ENCODE data around the gene CD24. TPM values are rescaled to one million over a fixed set of nuclear protein-coding genes. Genes with fewer than 3 reads are reported as not detected.

The CD24 gene
- total RNA-seq, 1 donor from 2014 or later, result 49.4 TPM

DNA sequence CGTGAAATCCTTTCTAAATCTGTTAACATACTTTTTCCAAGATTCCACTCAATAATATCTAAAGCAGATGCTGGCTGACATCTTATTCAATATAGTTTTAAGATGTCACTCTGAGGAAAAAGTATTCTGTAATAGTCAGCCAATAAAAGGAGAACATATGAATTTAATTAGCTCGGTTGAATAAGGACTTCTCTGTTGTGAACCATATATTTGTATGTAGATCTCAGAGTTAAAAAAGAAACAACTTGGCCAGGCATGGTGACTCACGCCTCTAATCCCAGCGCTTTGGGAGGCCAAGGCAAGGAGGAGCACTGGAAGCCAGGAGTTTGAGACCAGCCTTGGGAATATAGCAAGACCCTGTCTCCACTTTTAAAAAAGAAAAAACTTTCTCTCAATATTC is 7.4 kb upstream of the CD24 start:
- no peaks in the 10 kb centered on the region for H3K36me3 Mint-ChIP-seq (ENCODE audit: low read depth)
- ATAC-seq (ENCODE audit: low read depth) (no peak), DNase-seq (no peak)
- H3K27me3 Mint-ChIP-seq, result no peaks in the 10 kb centered on the region
- H3K4me1 Mint-ChIP-seq, result peaks cover 10% of the 10 kb centered on the region
- H3K9me3 Mint-ChIP-seq, result no peaks in the 10 kb centered on the region
- no peak overlapping the region for H3K4me3 Mint-ChIP-seq
- ChIA-PET CTCF (interaction anchor here (1.5 to 4.0 kb wide), 2 partner anchors 372 to 415 kb away, joined by 3 to 95 read pairs; no protein-coding TSS in a partner anchor), POLR2A (no interaction called here)
- TF ChIP-seq, protein P1, sequence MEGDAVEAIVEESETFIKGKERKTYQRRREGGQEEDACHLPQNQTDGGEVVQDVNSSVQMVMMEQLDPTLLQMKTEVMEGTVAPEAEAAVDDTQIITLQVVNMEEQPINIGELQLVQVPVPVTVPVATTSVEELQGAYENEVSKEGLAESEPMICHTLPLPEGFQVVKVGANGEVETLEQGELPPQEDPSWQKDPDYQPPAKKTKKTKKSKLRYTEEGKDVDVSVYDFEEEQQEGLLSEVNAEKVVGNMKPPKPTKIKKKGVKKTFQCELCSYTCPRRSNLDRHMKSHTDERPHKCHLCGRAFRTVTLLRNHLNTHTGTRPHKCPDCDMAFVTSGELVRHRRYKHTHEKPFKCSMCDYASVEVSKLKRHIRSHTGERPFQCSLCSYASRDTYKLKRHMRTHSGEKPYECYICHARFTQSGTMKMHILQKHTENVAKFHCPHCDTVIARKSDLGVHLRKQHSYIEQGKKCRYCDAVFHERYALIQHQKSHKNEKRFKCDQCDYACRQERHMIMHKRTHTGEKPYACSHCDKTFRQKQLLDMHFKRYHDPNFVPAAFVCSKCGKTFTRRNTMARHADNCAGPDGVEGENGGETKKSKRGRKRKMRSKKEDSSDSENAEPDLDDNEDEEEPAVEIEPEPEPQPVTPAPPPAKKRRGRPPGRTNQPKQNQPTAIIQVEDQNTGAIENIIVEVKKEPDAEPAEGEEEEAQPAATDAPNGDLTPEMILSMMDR (IDR thresholded peaks at IDR 0.05), result no peak
- intact Hi-C loops (cut with micrococcal nuclease), result no loop called here
- H3K27ac Mint-ChIP-seq, result no peak overlapping the region

DNA sequence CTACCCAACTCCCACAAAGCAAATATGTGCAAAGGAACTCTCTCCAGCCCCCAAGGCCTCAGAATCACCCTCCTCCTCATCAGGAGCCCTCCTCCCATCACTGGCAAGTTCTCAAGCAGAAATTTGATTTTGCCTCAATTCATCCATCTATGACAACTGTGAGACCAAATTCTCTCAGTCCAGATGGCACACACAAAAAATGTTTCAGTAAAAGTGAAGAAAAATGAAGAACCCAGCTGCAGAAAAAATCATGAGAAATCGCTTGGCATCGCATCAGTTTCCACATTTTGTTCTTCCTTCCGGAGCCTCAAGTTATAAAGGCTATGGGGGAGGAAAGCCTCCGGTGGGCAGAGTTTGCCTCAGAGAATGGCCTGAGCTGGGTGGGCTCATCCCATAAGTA is 6.4 kb upstream of the CD24 start:
- TF ChIP-seq, protein P1 (IDR thresholded peaks at IDR 0.05), result no peak
- Mint-ChIP-seq H3K4me3 (no peak overlapping the region), H3K27ac (no peak overlapping the region), H3K9me3 (no peaks in the 10 kb centered on the region), H3K36me3 (ENCODE audit: low read depth) (no peaks in the 10 kb centered on the region), H3K27me3 (no peaks in the 10 kb centered on the region), H3K4me1 (peaks cover 16% of the 10 kb centered on the region)
- ATAC-seq (ENCODE audit: low read depth), result no peak
- no peak for DNase-seq
- ChIA-PET POLR2A (no interaction called here), CTCF (interaction anchor here (1.5 to 4.0 kb wide), 3 partner anchors 371 to 414 kb away, joined by 3 to 95 read pairs (median 13); no protein-coding TSS in a partner anchor)
- intact Hi-C loops (cut with micrococcal nuclease), result no loop called here

DNA sequence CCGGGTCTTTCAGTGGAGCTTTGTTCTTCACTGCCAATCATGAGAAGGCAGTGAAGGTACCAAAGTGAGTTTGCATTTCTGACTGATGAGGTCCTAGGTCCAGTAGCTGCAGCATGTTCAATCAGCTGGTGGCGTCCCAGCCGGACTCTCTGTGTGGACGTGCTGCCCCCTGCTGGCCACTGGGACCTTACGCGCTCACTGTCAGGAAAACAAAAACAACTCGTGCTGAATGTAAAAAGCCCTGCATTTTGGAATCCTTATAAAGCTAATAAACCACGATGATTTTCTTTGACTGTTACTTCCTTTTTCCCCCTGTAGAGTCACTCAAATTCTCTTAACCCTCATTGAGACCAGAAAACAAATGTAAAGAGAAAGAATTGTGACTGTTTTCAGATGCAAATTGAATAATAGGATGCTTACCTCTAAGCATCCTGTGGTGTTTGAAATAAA is 4.9 kb upstream of the CD24 start:
- Mint-ChIP-seq H3K27me3 (no peaks in the 10 kb centered on the region), H3K36me3 (ENCODE audit: low read depth) (no peaks in the 10 kb centered on the region), H3K4me1 (peaks cover 19% of the 10 kb centered on the region), H3K9me3 (no peaks in the 10 kb centered on the region), H3K4me3 (no peak overlapping the region), H3K27ac (no peak overlapping the region)
- peak; percentile 79 for DNase-seq
- ChIA-PET POLR2A (interaction anchor here (0.7 to 1.5 kb wide), 7 partner anchors 349 to 534 kb away, joined by 3 to 6 read pairs (median 4); no protein-coding TSS in a partner anchor), CTCF (interaction anchor here (0.6 to 4.0 kb wide), 50 partner anchors 11 to 889 kb away, joined by 3 to 95 read pairs (median 4); partner anchors contain the start of genes QRSL1 and RTN4IP1)
- TF ChIP-seq, protein P1 (IDR thresholded peaks at IDR 0.05), result peak; percentile 28
- intact Hi-C loops (cut with micrococcal nuclease), result loop anchor here (1.0 to 10.0 kb wide), 6 partner anchors 371 to 885 kb away; no protein-coding TSS in a partner anchor
- peak; percentile 32 for ATAC-seq (ENCODE audit: low read depth)

DNA sequence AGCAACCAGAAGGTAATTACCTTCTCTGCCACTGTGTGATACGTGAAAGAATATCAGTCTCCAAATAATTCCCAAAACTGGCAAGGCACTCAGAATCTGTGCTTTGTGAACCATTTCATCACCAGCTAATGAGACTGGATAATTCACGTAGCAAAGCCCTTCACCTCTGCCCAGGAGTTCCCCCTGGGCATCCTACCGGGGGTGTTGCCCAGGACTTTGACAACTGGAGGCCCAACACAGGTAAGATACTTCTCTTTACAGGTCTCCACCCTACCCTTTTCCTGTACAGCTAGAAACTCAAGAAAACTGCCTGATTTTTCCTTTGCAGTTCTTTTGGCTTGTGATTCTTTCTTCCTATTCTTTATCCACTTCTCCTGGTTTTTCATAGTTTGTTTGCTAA is 2.7 kb upstream of the CD24 start:
- no peak overlapping the region for H3K27ac Mint-ChIP-seq
- peaks cover 6% of the 10 kb centered on the region for H3K36me3 Mint-ChIP-seq (ENCODE audit: low read depth)
- TF ChIP-seq, protein P1 (IDR thresholded peaks at IDR 0.05), result no peak
- POLR2A ChIA-PET, result interaction anchor here (1.0 to 1.1 kb wide), 3 partner anchors 349 to 465 kb away, joined by 3 to 5 read pairs (median 4); no protein-coding TSS in a partner anchor
- CTCF ChIA-PET, result interaction anchor here (0.6 to 2.7 kb wide), 8 partner anchors 130 to 532 kb away, joined by 3 to 28 read pairs (median 4); partner anchors contain the start of genes QRSL1 and RTN4IP1
- H3K4me1 Mint-ChIP-seq, result peaks cover 30% of the 10 kb centered on the region
- no peaks in the 10 kb centered on the region for H3K9me3 Mint-ChIP-seq
- no peak for ATAC-seq (ENCODE audit: low read depth)
- DNase-seq, result no peak
- no peaks in the 10 kb centered on the region for H3K27me3 Mint-ChIP-seq
- H3K4me3 Mint-ChIP-seq, result no peak overlapping the region
- intact Hi-C loops (cut with micrococcal nuclease), result loop anchor here (10.0 kb wide), 1 partner anchor 882 kb away; no protein-coding TSS in a partner anchor

DNA sequence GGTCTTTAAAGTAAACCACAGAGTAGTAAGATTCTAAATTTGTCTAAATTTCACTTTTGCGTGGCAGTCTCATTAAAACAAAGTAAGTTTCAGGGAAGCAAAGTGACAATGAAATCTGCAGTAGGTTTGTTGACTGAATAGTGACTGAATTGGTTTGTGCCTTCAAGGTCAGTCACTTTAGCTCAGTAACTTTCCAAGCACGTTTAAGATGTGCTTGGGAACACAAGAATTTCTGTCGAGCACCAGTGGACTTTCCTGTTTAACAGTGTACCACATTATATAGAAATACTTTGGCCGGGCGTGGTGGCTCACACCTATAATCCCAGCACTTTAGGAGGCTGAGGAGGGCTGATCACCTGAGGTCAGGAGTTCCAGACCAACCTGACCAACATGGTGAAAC is 1.7 kb upstream of the CD24 start:
- Mint-ChIP-seq H3K27me3 (no peaks in the 10 kb centered on the region), H3K36me3 (ENCODE audit: low read depth) (peaks cover 15% of the 10 kb centered on the region), H3K4me1 (peaks cover 38% of the 10 kb centered on the region), H3K4me3 (peak overlapping the region; percentile 87), H3K27ac (peak overlapping the region; percentile 84), H3K9me3 (no peaks in the 10 kb centered on the region)
- ATAC-seq (ENCODE audit: low read depth), result no peak
- intact Hi-C loops (cut with micrococcal nuclease), result loop anchor here (10.0 kb wide), 1 partner anchor 881 kb away; no protein-coding TSS in a partner anchor
- no peak for DNase-seq
- CTCF ChIA-PET, result interaction anchor here (0.6 to 2.7 kb wide), 6 partner anchors 318 to 531 kb away, joined by 3 to 28 read pairs (median 8); partner anchors contain the start of genes QRSL1 and RTN4IP1
- POLR2A ChIA-PET, result interaction anchor here (1.0 kb wide), 1 partner anchor 348 kb away, joined by 4 read pairs; no protein-coding TSS in a partner anchor
- TF ChIP-seq, protein P1 (IDR thresholded peaks at IDR 0.05), result no peak

Data from activated B cell treated with CpG ODN at 0.5 μM for 24 hours (primary cell).